RWPE2 (cell line): ENCODE results near the gene STPG3.

Experiments used
- ATAC-seq: fragments of 200-7000 bp; cut with Tn5 transposase; 3 replicates; pipeline ENCODE4 v1.9.1; 2021; ENCODE audit warnings: low read depth
- DNase-seq: peaks from one replicate; pipeline ENCODE4 v3.0.0-alpha.2; 2020; ENCODE audit warnings: low spot score
- H3K27ac ChIP-seq: fragments of 450-650 bp; 2 replicates; pipeline ENCODE4 v1.5.1; 2017; ENCODE audit warnings: mild to moderate bottlenecking; ENCODE audit not compliant: poor library complexity, severe bottlenecking
- H3K27me3 ChIP-seq: fragments of 250-450 bp; sonication (Bioruptor Pico); 2 replicates; pipeline ENCODE4 v1.5.1; 2021; ENCODE audit warnings: mild to moderate bottlenecking, moderate library complexity; ENCODE audit not compliant: insufficient read depth, poor library complexity, severe bottlenecking
- H3K36me3 ChIP-seq: fragments of 250-450 bp; sonication (Bioruptor Pico); 2 replicates; pipeline ENCODE4 v1.5.1; 2020; ENCODE audit warnings: low read depth, mild to moderate bottlenecking, moderate library complexity
- H3K4me1 ChIP-seq: fragments of 250-450 bp; sonication (Bioruptor Pico); 2 replicates; pipeline ENCODE4 v1.5.1; 2021; ENCODE audit warnings: mild to moderate bottlenecking, moderate library complexity; ENCODE audit not compliant: insufficient read depth, poor library complexity, severe bottlenecking
- H3K4me3 ChIP-seq: fragments of 250-450 bp; sonication (Bioruptor Pico); 2 replicates; pipeline ENCODE4 v1.5.1; 2021; ENCODE audit warnings: mild to moderate bottlenecking, moderate library complexity; ENCODE audit not compliant: severe bottlenecking
- H3K9me3 ChIP-seq: fragments of 250-450 bp; sonication (Bioruptor Pico); 2 replicates; pipeline ENCODE4 v1.5.1; 2021; ENCODE audit warnings: mild to moderate bottlenecking, moderate library complexity; ENCODE audit not compliant: severe bottlenecking
- CTCF ChIP-seq: fragments of 450-650 bp; IDR thresholded peaks from one replicate; pipeline ENCODE4 v1.5.1; 2017; ENCODE audit warnings: mild to moderate bottlenecking, moderate library complexity; ENCODE audit not compliant: poor library complexity, severe bottlenecking

The STPG3 gene

GRCh38 chr9:137231372-137232039 lies 19.6 kb upstream of the STPG3 start:
- DNase-seq = no peak
- Histone ChIP-seq H3K27ac (no peak overlapping the region), H3K4me1 (peaks cover 9% of the 10 kb centered on the region)

GRCh38 chr9:137232101-137232500 lies 19.0 kb upstream of the STPG3 start:
- Histone ChIP-seq H3K36me3 (no peaks in the 10 kb centered on the region), H3K9me3 (no peaks in the 10 kb centered on the region), H3K27me3 (peaks cover 4% of the 10 kb centered on the region), H3K4me3 (no peak overlapping the region), H3K4me1 (peaks cover 6% of the 10 kb centered on the region), H3K27ac (no peak overlapping the region)
- DNase-seq (no peak), ATAC-seq (no peak)
- no peak for TF ChIP-seq CTCF

More at GRCh38 chr9:137231372-137232039, 19.6 kb upstream of the STPG3 start:
- H3K4me3 ChIP-seq = no peak overlapping the region
- H3K9me3 ChIP-seq = no peaks in the 10 kb centered on the region
- TF ChIP-seq CTCF = no peak
- no peaks in the 10 kb centered on the region for H3K36me3 ChIP-seq
- ATAC-seq = no peak
- H3K27me3 ChIP-seq = peaks cover 4% of the 10 kb centered on the region

- no peaks in the 10 kb centered on the region for H3K36me3 ChIP-seq
- no peak overlapping the region for H3K4me3 ChIP-seq
- peaks cover 4% of the 10 kb centered on the region for H3K27me3 ChIP-seq
- DNase-seq = no peak
- ATAC-seq = no peak
- peaks cover 2% of the 10 kb centered on the region for H3K4me1 ChIP-seq
- H3K27ac ChIP-seq = no peak overlapping the region
- no peaks in the 10 kb centered on the region for H3K9me3 ChIP-seq
- no peak for TF ChIP-seq CTCF
Measured at GRCh38 chr9:137232510-137232909, 18.6 kb upstream of the STPG3 start.

GRCh38 chr9:137233143-137233980 lies 17.7 kb upstream of the STPG3 start:
- Histone ChIP-seq H3K9me3 (no peaks in the 10 kb centered on the region), H3K27me3 (peaks cover 4% of the 10 kb centered on the region), H3K4me3 (no peak overlapping the region), H3K27ac (no peak overlapping the region), H3K4me1 (no peaks in the 10 kb centered on the region), H3K36me3 (no peaks in the 10 kb centered on the region)
- DNase-seq (no peak), ATAC-seq (no peak)
- TF ChIP-seq CTCF = no peak
